Activated CD4-positive, alpha-beta T cell treated with anti-CD3 and anti-CD28 coated beads for 36 hours (primary cell): Measurements from ENCODE around the gene CAPN13. TPM values are rescaled to one million over a fixed set of nuclear protein-coding genes. Genes with fewer than 3 reads are reported as not detected.
"Not testable (repeated sequence)": the region's sequence is repeated elsewhere in the genome, so short reads cannot be mapped to it uniquely, and the experiment has no call there.

Experiments used
- ATAC-seq: fragments of 200-7000 bp; cut with Tn5 transposase; one replicate; pipeline ENCODE4 v1.10.0; 2021; ENCODE audit warnings: mild to moderate bottlenecking, moderate library complexity
- CTCF ChIA-PET: fragments of 350-600 bp; sonication (Branson Sonifier 250); formaldehyde crosslinking; loops from one replicate; lab custom pipeline; 2021; ENCODE audit warnings: antibody characterized with exemption; lab: Charles Lee
- POLR2A ChIA-PET: fragments of 350-600 bp; sonication (Branson Sonifier 250); formaldehyde crosslinking; loops from one replicate; lab custom pipeline; 2021; ENCODE audit warnings: antibody characterized with exemption, inconsistent platforms; lab: Charles Lee
- DNase-seq: peaks from one replicate; pipeline ENCODE4 v3.0.0-alpha.2; 2020
- H3K27ac Mint-ChIP-seq: one replicate; pipeline ENCODE4 v1.8.0; 2021; ENCODE audit warnings: mixed read lengths
- H3K27me3 Mint-ChIP-seq: one replicate; pipeline ENCODE4 v1.8.0; 2021; ENCODE audit warnings: mixed read lengths
- H3K36me3 Mint-ChIP-seq: one replicate; pipeline ENCODE4 v1.8.0; 2021; ENCODE audit warnings: low read depth, mixed read lengths
- H3K4me1 Mint-ChIP-seq: one replicate; pipeline ENCODE4 v1.8.0; 2021; ENCODE audit warnings: mixed read lengths
- H3K4me3 Mint-ChIP-seq: one replicate; pipeline ENCODE4 v1.8.0; 2021; ENCODE audit warnings: mild to moderate bottlenecking, moderate library complexity, mixed read lengths
- H3K9me3 Mint-ChIP-seq: one replicate; pipeline ENCODE4 v1.8.0; 2021; ENCODE audit warnings: low read depth, mixed read lengths
- intact Hi-C, 2 experiments: fragments of 100-400 bp; cut with DNase I in 1 of 2; cut with micrococcal nuclease in 1 of 2; formaldehyde crosslinking; loops; one replicate each; pipeline versions ENCODE4 v1.14.2 to v1.15.1; 2022 to 2024; cut with DNase I, micrococcal nuclease
- total RNA-seq, 2 experiments: library from RNA; stranded (reverse); gene quantifications; one replicate each; pipeline ENCODE4 v1.2.3, GENCODE V29; 2021

Gene CAPN13
- total RNA-seq, 2 experiments from 2014 or later = not detected

GRCh38 chr2:30708491-30709290 is 98.6 kb downstream of the CAPN13 start:
- no peaks in the 10 kb centered on the region for H3K36me3 Mint-ChIP-seq
- no peaks in the 10 kb centered on the region for H3K9me3 Mint-ChIP-seq
- no peak overlapping the region for H3K27ac Mint-ChIP-seq
- intact Hi-C loops = no loop called here
- no peak for ATAC-seq
- H3K27me3 Mint-ChIP-seq = no peaks in the 10 kb centered on the region
- H3K4me3 Mint-ChIP-seq = no peak overlapping the region
- POLR2A ChIA-PET = no interaction called here
- H3K4me1 Mint-ChIP-seq = peaks cover under 1% of the 10 kb centered on the region
- no peak for DNase-seq
- CTCF ChIA-PET = interaction anchor here (0.6 to 14.6 kb wide), 12 partner anchors 13 to 624 kb away, joined by 3 to 501 read pairs (median 4); partner anchors contain the start of gene YPEL5

DNA sequence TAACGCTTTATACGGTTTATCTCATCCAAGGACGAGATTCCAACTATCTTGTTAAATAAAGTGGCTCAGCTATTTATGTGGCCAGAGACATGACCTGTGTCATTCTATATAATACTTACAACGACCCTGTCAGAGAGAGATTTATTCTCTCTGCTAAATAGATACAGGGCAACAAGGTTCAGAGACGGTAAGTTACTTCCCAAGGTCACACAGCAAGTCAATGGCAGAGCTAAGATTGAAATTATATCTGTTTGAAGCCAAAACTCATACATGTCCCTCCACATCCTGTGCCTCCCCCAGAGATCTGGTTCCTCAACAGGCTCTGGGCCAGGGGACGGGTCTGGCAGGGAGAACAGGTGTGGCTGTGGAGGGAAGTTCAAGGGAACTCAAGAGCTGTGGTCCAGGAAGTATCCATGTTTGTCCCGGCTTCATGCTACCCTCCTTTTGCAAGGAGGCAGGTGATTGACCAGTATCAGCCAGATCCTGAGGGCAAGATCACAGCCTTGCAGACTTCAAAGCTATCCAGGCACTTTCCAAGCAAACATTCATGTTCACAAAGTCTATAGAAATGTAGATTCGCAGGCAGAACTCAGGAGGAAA is 99.8 kb downstream of the CAPN13 start:
- H3K27ac Mint-ChIP-seq = no peak overlapping the region
- H3K27me3 Mint-ChIP-seq = no peaks in the 10 kb centered on the region
- no peaks in the 10 kb centered on the region for H3K4me1 Mint-ChIP-seq
- H3K36me3 Mint-ChIP-seq = no peaks in the 10 kb centered on the region
- ChIA-PET POLR2A (no interaction called here), CTCF (interaction anchor here (0.6 to 14.6 kb wide), 13 partner anchors 12 to 594 kb away, joined by 3 to 501 read pairs (median 4); partner anchors contain the start of gene YPEL5)
- DNase-seq (no peak), ATAC-seq (no peak)
- H3K9me3 Mint-ChIP-seq = peaks cover 11% of the 10 kb centered on the region
- intact Hi-C loops = loop anchor here (1.0 kb wide), 2 partner anchors 499 to 542 kb away; no protein-coding TSS in a partner anchor
- H3K4me3 Mint-ChIP-seq = no peak overlapping the region

DNA sequence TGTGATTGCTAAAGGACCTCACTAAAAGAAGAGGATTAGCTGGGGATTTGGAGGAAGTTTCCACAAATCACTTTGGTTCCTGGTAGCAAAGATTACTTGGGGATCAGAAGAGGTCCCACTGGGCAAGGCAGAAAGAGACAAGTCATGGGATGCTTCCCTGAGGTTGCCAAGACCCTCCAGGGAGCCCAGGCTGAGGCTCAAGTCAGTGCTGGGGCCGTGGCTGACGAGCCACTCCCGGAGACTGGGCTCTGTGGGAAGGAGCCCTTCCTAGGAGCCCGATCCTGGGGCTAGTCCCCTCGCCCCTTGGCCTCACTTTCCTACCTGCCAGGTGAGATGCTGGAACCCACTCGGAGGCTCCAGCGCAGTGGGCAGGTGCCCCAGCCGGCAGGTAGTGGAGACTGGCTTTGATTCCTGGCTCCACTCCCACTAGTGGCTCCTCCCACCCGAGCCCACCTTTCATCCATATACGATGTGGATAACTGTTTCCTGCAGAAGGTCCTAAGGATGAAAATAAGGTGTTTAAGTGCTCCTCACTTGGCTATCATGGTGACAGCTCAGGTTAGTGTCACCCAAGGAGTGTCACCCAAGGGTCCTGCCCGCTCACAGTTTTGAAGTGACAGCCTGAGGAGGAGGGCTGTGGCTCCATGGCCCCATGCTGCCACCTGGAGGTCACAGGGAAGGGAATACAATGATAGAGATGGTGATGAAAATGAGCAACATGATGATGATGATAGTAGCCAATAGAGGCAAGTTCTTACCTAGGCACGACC is 100.5 kb downstream of the CAPN13 start:
- H3K4me3 Mint-ChIP-seq = no peak overlapping the region
- peaks cover 3% of the 10 kb centered on the region for H3K27me3 Mint-ChIP-seq
- peaks cover 18% of the 10 kb centered on the region for H3K9me3 Mint-ChIP-seq
- intact Hi-C loops = loop anchor here (1.0 kb wide), 2 partner anchors 498 to 541 kb away; no protein-coding TSS in a partner anchor
- no peaks in the 10 kb centered on the region for H3K4me1 Mint-ChIP-seq
- no peak overlapping the region for H3K27ac Mint-ChIP-seq
- peaks cover 5% of the 10 kb centered on the region for H3K36me3 Mint-ChIP-seq
- ChIA-PET CTCF (interaction anchor here (0.6 to 14.6 kb wide), 20 partner anchors 11 to 614 kb away, joined by 3 to 501 read pairs (median 3); partner anchors contain the start of gene YPEL5), POLR2A (no interaction called here)
- ATAC-seq (peak; percentile 84), DNase-seq (peak; percentile 88)

GRCh38 chr2:30705711-30706533 is 101.3 kb downstream of the CAPN13 start:
- intact Hi-C loops = no loop called here
- no peak overlapping the region for H3K4me3 Mint-ChIP-seq
- H3K36me3 Mint-ChIP-seq = peaks cover 5% of the 10 kb centered on the region
- H3K27ac Mint-ChIP-seq = no peak overlapping the region
- H3K4me1 Mint-ChIP-seq = no peaks in the 10 kb centered on the region
- DNase-seq (no peak), ATAC-seq (no peak)
- ChIA-PET CTCF (interaction anchor here (0.6 to 14.6 kb wide), 14 partner anchors 6 to 613 kb away, joined by 3 to 501 read pairs (median 4); partner anchors contain the start of gene YPEL5), POLR2A (interaction anchor here (1.0 kb wide), 1 partner anchor 479 kb away, joined by 3 read pairs; no protein-coding TSS in a partner anchor)
- peaks cover 3% of the 10 kb centered on the region for H3K27me3 Mint-ChIP-seq
- peaks cover 23% of the 10 kb centered on the region for H3K9me3 Mint-ChIP-seq

DNA sequence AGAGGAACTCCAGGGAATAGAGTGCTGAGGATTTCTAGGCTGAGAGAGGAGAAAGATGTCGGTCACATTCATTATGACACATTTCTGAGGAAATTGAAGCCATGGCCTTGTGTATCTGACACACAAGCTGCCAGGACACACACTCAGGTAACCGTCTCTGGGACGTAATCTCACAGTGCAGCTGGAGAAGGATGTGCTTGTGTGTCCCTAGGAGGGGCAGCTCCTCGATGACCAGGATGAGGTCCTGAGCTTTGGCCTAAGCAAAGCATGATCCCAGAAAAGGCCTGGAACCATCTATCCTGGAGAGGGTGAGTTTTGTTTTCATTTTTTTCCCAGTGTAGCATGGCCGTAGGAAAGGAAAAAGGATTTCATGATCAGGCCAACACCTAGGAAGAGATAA is 102.2 kb downstream of the CAPN13 start:
- POLR2A ChIA-PET = interaction anchor here (1.0 kb wide), 1 partner anchor 478 kb away, joined by 3 read pairs; no protein-coding TSS in a partner anchor
- ATAC-seq (no peak), DNase-seq (no peak)
- peaks cover 24% of the 10 kb centered on the region for H3K9me3 Mint-ChIP-seq
- H3K27ac Mint-ChIP-seq = no peak overlapping the region
- peaks cover 5% of the 10 kb centered on the region for H3K36me3 Mint-ChIP-seq
- CTCF ChIA-PET = interaction anchor here (1.1 to 14.6 kb wide), 7 partner anchors 7 to 539 kb away, joined by 3 to 501 read pairs (median 18); no protein-coding TSS in a partner anchor
- H3K4me1 Mint-ChIP-seq = no peaks in the 10 kb centered on the region
- intact Hi-C loops = no loop called here
- no peak overlapping the region for H3K4me3 Mint-ChIP-seq
- peaks cover 3% of the 10 kb centered on the region for H3K27me3 Mint-ChIP-seq

- Mint-ChIP-seq H3K4me3 (no peak overlapping the region), H3K4me1 (no peaks in the 10 kb centered on the region), H3K36me3 (peaks cover 5% of the 10 kb centered on the region), H3K27ac (no peak overlapping the region), H3K9me3 (peaks cover 24% of the 10 kb centered on the region), H3K27me3 (peaks cover 3% of the 10 kb centered on the region)
- no peak for DNase-seq
- no peak for ATAC-seq
- ChIA-PET CTCF (interaction anchor here (1.2 to 14.6 kb wide), 4 partner anchors 8 to 538 kb away, joined by 5 to 501 read pairs (median 98); no protein-coding TSS in a partner anchor), POLR2A (interaction anchor here (0.6 to 1.0 kb wide), 2 partner anchors 478 to 539 kb away, joined by 3 read pairs; no protein-coding TSS in a partner anchor)
- intact Hi-C loops = no loop called here
Observed at GRCh38 chr2:30704309-30705020, 102.8 kb downstream of the CAPN13 start.

DNA sequence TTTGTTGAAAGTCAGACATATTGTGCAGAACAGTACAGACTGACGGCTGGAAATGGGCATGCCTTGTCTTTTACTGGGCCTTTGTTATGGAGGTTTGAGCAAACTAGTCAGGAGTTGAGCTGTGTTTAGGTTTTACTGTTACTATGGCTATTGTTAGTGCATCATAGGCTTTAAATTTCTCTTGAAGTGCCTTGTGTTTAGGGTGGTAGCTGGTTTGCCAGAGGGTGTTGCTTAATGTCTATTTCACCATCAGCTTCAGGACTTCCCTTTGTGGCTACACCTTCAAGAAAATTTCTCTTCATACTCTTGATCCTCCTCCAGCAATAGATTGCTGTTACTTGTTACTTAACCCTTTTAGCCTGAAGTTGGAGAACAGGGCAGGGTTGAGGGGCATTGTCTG is 104.6 kb downstream of the CAPN13 start:
- no peak for ATAC-seq
- Mint-ChIP-seq H3K27me3 (peaks cover 3% of the 10 kb centered on the region), H3K4me3 (no peak overlapping the region), H3K9me3 (peaks cover 24% of the 10 kb centered on the region), H3K27ac (no peak overlapping the region), H3K4me1 (no peaks in the 10 kb centered on the region), H3K36me3 (peaks cover 5% of the 10 kb centered on the region)
- CTCF ChIA-PET = interaction anchor here (0.5 to 14.6 kb wide), 8 partner anchors 9 to 536 kb away, joined by 3 to 501 read pairs (median 4); no protein-coding TSS in a partner anchor
- POLR2A ChIA-PET = interaction anchor here (0.7 kb wide), 1 partner anchor 415 kb away, joined by 3 read pairs; no protein-coding TSS in a partner anchor
- intact Hi-C loops = no loop called here
- no peak for DNase-seq

- no peak overlapping the region for H3K27ac Mint-ChIP-seq
- DNase-seq = no peak
- intact Hi-C loops = no loop called here
- no peak overlapping the region for H3K4me3 Mint-ChIP-seq
- POLR2A ChIA-PET = no interaction called here
- H3K9me3 Mint-ChIP-seq = peaks cover 24% of the 10 kb centered on the region
- CTCF ChIA-PET = interaction anchor here (0.6 to 14.6 kb wide), 5 partner anchors 9 to 535 kb away, joined by 3 to 501 read pairs (median 4); no protein-coding TSS in a partner anchor
- H3K27me3 Mint-ChIP-seq = peaks cover 3% of the 10 kb centered on the region
- H3K4me1 Mint-ChIP-seq = no peaks in the 10 kb centered on the region
- H3K36me3 Mint-ChIP-seq = peaks cover 5% of the 10 kb centered on the region
- ATAC-seq = no peak
Observed at GRCh38 chr2:30701782-30702181, 105.5 kb downstream of the CAPN13 start.

GRCh38 chr2:30697242-30698103 is 109.8 kb downstream of the CAPN13 start:
- POLR2A ChIA-PET, H3K4me3 Mint-ChIP-seq, H3K27me3 Mint-ChIP-seq, ATAC-seq, intact Hi-C loops, H3K4me1 Mint-ChIP-seq, H3K36me3 Mint-ChIP-seq: not testable (repeated sequence)
- DNase-seq = peak; percentile 27
- CTCF ChIA-PET = interaction anchor here (0.6 to 6.3 kb wide), 7 partner anchors 9 to 660 kb away, joined by 3 to 79 read pairs (median 4); no protein-coding TSS in a partner anchor
- H3K27ac Mint-ChIP-seq = peak overlapping the region; percentile 3
- H3K9me3 Mint-ChIP-seq = peaks cover 13% of the 10 kb centered on the region
